ENCODE measurements around the gene OGG1.

Gene OGG1

GRCh38 chr3:9779075-9779593 is 29.4 kb downstream of the OGG1 start:
- TF ChIP-seq CTCF (IDR thresholded peaks at IDR 0.05; ENCODE audit: low read depth, low read length, missing control alignments) = no peak
- DNase-seq (ENCODE audit: low read depth) = no peak
- H3K4me3 ChIP-seq (ENCODE audit: low read depth, low read length) = no peak overlapping the region

GRCh38 chr3:9779721-9780457 is 30.1 kb downstream of the OGG1 start:
- no peak overlapping the region for H3K4me3 ChIP-seq (ENCODE audit: low read depth, low read length)
- no peak for TF ChIP-seq CTCF (IDR thresholded peaks at IDR 0.05; ENCODE audit: low read depth, low read length, missing control alignments)
- peak; percentile 36 for DNase-seq (ENCODE audit: low read depth)

DNA sequence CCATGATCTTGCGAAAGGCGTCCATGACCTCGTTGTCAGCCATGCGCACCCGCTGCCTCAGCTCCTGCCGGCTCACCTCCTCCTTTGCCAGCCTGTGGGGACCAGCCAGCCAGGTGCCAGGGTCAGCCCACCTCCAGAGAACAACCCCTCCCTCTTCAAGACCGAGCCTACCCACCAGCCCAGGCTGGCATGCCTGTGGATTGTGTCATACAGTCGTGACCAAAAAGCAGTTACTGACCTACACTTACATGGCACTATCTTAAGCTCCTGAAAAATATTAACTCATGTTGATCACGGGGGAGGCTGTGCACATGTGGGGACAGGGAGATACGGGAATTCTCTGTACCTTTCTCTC is 30.7 kb downstream of the OGG1 start:
- DNase-seq (ENCODE audit: low read depth) = no peak
- H3K4me3 ChIP-seq (ENCODE audit: low read depth, low read length) = no peak overlapping the region
- no peak for TF ChIP-seq CTCF (IDR thresholded peaks at IDR 0.05; ENCODE audit: low read depth, low read length, missing control alignments)

DNA sequence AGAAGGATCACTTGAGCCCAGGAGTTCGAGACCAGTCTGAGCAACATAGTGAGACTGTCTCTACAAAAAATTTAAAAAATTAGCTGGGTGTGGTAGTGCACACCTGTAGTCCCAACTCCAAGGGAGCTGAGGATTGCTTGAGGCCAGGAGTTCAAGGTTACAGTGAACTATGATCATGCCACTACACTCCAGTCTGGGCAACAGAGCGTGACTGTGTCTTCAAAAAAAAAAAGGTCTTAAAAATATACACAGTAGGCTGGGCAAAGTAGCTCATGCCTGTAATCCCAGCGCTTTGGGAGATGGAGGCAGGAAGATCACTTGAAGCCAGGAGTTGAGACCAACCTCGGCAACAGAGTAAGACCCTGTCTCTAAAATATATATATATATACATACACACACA is 31.2 kb downstream of the OGG1 start:
- no peak for DNase-seq (ENCODE audit: low read depth)
- no peak overlapping the region for H3K4me3 ChIP-seq (ENCODE audit: low read depth, low read length)
- no peak for TF ChIP-seq CTCF (IDR thresholded peaks at IDR 0.05; ENCODE audit: low read depth, low read length, missing control alignments)

DNA sequence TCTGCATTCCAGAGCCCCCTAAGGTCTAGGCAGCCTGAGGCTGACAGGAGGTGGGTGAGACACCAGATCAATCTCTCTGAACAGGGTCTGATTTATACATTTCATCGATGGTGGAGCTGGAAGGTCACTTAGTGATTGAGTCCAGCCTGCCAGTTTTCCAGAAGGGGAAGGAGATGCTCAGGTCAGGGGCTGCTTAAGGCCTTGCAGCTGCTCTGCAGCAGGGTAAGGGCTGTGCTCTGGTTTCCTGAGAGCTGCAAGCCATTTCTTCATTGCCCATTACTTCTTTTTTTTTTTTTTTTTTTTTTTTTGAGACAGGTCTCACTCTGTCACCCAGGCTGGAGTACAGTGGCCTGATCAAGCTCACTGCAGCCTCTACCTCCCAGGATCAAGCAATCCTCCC is 31.8 kb downstream of the OGG1 start:
- H3K4me3 ChIP-seq (ENCODE audit: low read depth, low read length) = no peak overlapping the region
- no peak for DNase-seq (ENCODE audit: low read depth)
- no peak for TF ChIP-seq CTCF (IDR thresholded peaks at IDR 0.05; ENCODE audit: low read depth, low read length, missing control alignments)

DNA sequence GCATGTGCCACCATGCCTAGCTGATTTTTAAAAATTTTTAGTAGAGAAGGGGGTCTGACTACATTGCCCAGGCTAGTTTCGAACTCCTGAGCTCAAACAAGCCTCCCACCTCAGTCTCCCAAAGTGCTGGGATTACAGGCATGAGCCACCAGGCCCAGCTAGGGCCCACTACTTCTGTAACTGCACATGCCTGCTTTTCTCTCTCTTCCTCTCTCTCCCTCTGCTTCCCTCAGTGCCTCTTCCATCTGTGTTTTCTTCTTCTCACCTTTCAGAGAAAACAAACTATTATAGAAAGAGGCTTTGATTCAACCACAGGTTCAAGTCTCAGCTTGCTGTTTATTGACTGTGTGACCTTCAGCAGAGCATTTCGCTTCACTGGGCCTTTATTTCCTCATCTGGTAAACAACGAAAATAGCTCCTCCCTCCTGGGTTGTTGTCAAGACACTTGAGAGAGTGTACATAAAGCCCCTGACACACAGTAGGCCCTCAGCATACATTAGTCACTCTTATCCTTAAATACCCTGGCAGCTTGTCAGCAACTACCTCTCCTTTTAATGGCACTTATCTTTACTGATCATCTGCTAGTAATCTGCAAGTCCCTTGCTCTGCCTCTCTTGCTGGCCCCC is 32.3 kb downstream of the OGG1 start:
- no peak for DNase-seq (ENCODE audit: low read depth)
- H3K4me3 ChIP-seq (ENCODE audit: low read depth, low read length) = no peak overlapping the region
- TF ChIP-seq CTCF (IDR thresholded peaks at IDR 0.05; ENCODE audit: low read depth, low read length, missing control alignments) = no peak

- DNase-seq (ENCODE audit: low read depth) = no peak
- TF ChIP-seq CTCF (IDR thresholded peaks at IDR 0.05; ENCODE audit: low read depth, low read length, missing control alignments) = peak; percentile 26
- no peak overlapping the region for H3K4me3 ChIP-seq (ENCODE audit: low read depth, low read length)
Observed at GRCh38 chr3:9782770-9783169, 33.0 kb downstream of the OGG1 start.
